Stomach smooth muscle (tissue), 2 donors: Measurements from ENCODE around the gene GPR183.
"Not testable (repeated sequence)": the region's sequence is repeated elsewhere in the genome, so short reads cannot be mapped to it uniquely, and the experiment has no call there.

Experiments used
- H3K27ac ChIP-seq: one replicate; pipeline ENCODE4 v1.7.0; 2013; ENCODE audit warnings: mild to moderate bottlenecking, low read length, inconsistent platforms
- H3K27me3 ChIP-seq, 2 donors: one replicate each; pipeline ENCODE4 v1.7.0; 2013; ENCODE audit warnings: low read length in 2 of 2; ENCODE audit not compliant: insufficient read depth in 2 of 2, control insufficient read depth in 1 of 2
- H3K36me3 ChIP-seq, 2 donors: one replicate each; pipeline ENCODE4 v1.7.0; 2013; ENCODE audit warnings: low read length in 2 of 2; ENCODE audit not compliant: control insufficient read depth in 2 of 2, insufficient read depth in 2 of 2
- H3K4me1 ChIP-seq: one replicate; pipeline ENCODE4 v1.7.0; 2013; ENCODE audit warnings: low read length; ENCODE audit not compliant: control insufficient read depth, insufficient read depth
- H3K4me3 ChIP-seq, 2 donors: one replicate each; pipeline ENCODE4 v1.7.0; 2013; ENCODE audit warnings: low read length in 2 of 2
- H3K9ac ChIP-seq, 2 donors: one replicate each; pipeline ENCODE4 v1.7.0; 2013; ENCODE audit warnings: low read length in 2 of 2, mild to moderate bottlenecking in 1 of 2
- H3K9me3 ChIP-seq, 2 donors: one replicate each; pipeline ENCODE4 v1.7.0; 2013; ENCODE audit warnings: low read length in 2 of 2; ENCODE audit not compliant: control insufficient read depth in 2 of 2
- donor health status: healthy.
- donor health status: Pancreatic carcinoma.

The GPR183 gene

DNA sequence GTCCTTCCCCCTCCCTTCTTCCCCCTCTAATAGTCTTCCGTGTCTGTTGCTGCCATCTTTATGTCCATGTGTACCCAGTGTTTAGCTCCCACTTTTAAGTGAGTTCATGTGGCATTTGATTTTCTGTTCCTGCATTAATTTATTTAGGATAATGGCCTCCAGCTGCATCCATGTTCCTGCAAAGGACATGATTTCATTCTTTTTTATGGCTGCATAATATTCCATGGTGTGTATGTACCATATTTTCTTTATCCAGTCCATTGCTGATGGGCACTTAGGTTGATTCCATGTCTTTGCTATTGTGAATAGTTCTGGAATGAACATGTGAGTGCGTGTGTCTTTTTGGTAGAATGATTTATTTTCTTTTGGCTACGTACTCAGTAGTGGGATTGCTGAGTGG, 58.0 kb downstream of the GPR183 start:
- H3K4me1 ChIP-seq, H3K36me3 ChIP-seq, H3K27ac ChIP-seq, H3K9ac ChIP-seq, H3K27me3 ChIP-seq, H3K4me3 ChIP-seq, H3K9me3 ChIP-seq: not testable (repeated sequence)

DNA sequence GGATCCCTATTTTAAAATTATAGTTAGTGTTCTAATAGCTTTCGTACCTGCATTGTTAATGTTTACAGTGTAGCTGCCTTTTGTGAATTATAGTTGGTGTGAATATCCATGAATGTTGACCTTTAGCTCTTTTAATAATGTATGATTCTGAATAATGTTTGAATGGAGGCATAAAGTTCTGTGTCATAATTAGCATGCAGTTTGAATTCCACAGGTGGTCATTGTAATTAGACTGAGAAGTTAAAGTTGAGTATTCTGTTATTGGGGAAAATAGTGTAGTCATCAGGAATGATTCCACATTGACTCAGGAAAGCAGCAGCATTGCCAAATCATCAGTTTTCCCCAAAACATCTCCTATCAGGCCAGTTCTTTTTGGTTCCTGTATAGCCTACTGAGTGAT, 61.1 kb downstream of the GPR183 start:
- no peak overlapping the region for H3K27ac ChIP-seq
- H3K4me1 ChIP-seq, result no peaks in the 10 kb centered on the region
- H3K4me3 ChIP-seq, result no peak overlapping the region
- H3K9me3 ChIP-seq, result no peaks in the 10 kb centered on the region
- H3K9ac ChIP-seq, result no peak overlapping the region
- H3K27me3 ChIP-seq, result no peaks in the 10 kb centered on the region
- H3K36me3 ChIP-seq, result no peaks in the 10 kb centered on the region
